SK-N-SH treated with all-trans-retinoic acid at 6 μM for 48 hours (cell line): ENCODE results near the gene CGA.

ENCODE experiments used
- ATAC-seq: fragments of 200-7000 bp; cut with Tn5 transposase; 3 replicates; pipeline ENCODE4 v1.9.1; 2020; ENCODE audit warnings: mild to moderate bottlenecking, moderate library complexity
- ARNTL ChIP-seq: fragments of 450-650 bp; formaldehyde crosslinking; IDR thresholded peaks from 2 replicates; pipeline ENCODE4 v1.5.0; 2020; ENCODE audit warnings: low read depth, mild to moderate bottlenecking, moderate library complexity, borderline replicate concordance
- BACH2 ChIP-seq: fragments of 250-450 bp; sonication (Bioruptor Pico); IDR thresholded peaks from 2 replicates; pipeline ENCODE4 v1.9.0; 2021; ENCODE audit warnings: mild to moderate bottlenecking, borderline replicate concordance
- CREB5 ChIP-seq: fragments of 250-450 bp; sonication (Bioruptor Pico); IDR thresholded peaks from 2 replicates; pipeline ENCODE4 v1.5.1; 2020; ENCODE audit warnings: low read depth, mild to moderate bottlenecking, moderate library complexity
- CSDC2 ChIP-seq: fragments of 250-450 bp; sonication (Bioruptor Pico); IDR thresholded peaks from 2 replicates; pipeline ENCODE4 v1.5.0; 2020; ENCODE audit warnings: mild to moderate bottlenecking, moderate library complexity
- CSRNP3 ChIP-seq: fragments of 250-450 bp; sonication (Bioruptor Pico); IDR thresholded peaks from 2 replicates; pipeline ENCODE4 v1.5.1; 2021; ENCODE audit warnings: mild to moderate bottlenecking, moderate library complexity
- ESRRG ChIP-seq: fragments of 250-450 bp; sonication (Bioruptor Pico); IDR thresholded peaks from 2 replicates; pipeline ENCODE4 v1.6.1; 2021; ENCODE audit warnings: mild to moderate bottlenecking
- GLIS3 ChIP-seq: fragments of 250-450 bp; sonication (Bioruptor Pico); IDR thresholded peaks from 2 replicates; pipeline ENCODE4 v1.5.0; 2020; ENCODE audit warnings: mild to moderate bottlenecking, moderate library complexity
- ISL1 ChIP-seq: fragments of 250-450 bp; sonication (Bioruptor Pico); IDR thresholded peaks from 2 replicates; pipeline ENCODE4 v2.1.2; 2022; ENCODE audit warnings: mild to moderate bottlenecking, moderate library complexity
- OSR1 ChIP-seq: fragments of 250-450 bp; sonication (Bioruptor Pico); IDR thresholded peaks from 2 replicates; pipeline ENCODE4 v1.8.0; 2022; ENCODE audit warnings: moderate library complexity, mild to moderate bottlenecking, inconsistent platforms
- PATZ1 ChIP-seq: fragments of 250-450 bp; sonication (Bioruptor Pico); IDR thresholded peaks from 2 replicates; pipeline ENCODE4 v1.8.0; 2020; ENCODE audit warnings: mild to moderate bottlenecking, moderate library complexity, borderline replicate concordance
- POU6F1 ChIP-seq: fragments of 250-450 bp; sonication (Bioruptor Pico); IDR thresholded peaks from 2 replicates; pipeline ENCODE4 v1.8.0; 2021; ENCODE audit warnings: low read depth, mild to moderate bottlenecking, moderate library complexity, borderline replicate concordance
- PPARA ChIP-seq: fragments of 250-450 bp; sonication (Bioruptor Pico); IDR thresholded peaks from 2 replicates; pipeline ENCODE4 v1.5.0; 2020; ENCODE audit warnings: mild to moderate bottlenecking, borderline replicate concordance
- RARB ChIP-seq: fragments of 250-450 bp; sonication (Bioruptor Pico); IDR thresholded peaks from 2 replicates; pipeline ENCODE4 v1.8.0; 2021; ENCODE audit warnings: mild to moderate bottlenecking, moderate library complexity
- SNAI2 ChIP-seq: fragments of 250-450 bp; sonication (Bioruptor Pico); IDR thresholded peaks from 2 replicates; pipeline ENCODE4 v1.5.0; 2020; ENCODE audit warnings: mild to moderate bottlenecking, moderate library complexity
- TCF4 ChIP-seq: fragments of 250-450 bp; sonication (Bioruptor Pico); IDR thresholded peaks from 2 replicates; pipeline ENCODE4 v1.8.0; 2021; ENCODE audit warnings: mild to moderate bottlenecking, moderate library complexity, borderline replicate concordance
- TOX ChIP-seq: fragments of 250-450 bp; sonication (Bioruptor Pico); IDR thresholded peaks from 2 replicates; pipeline ENCODE4 v1.8.0; 2021; ENCODE audit warnings: mild to moderate bottlenecking, moderate library complexity, borderline replicate concordance
- TSHZ2 ChIP-seq: fragments of 250-450 bp; sonication (Bioruptor Pico); IDR thresholded peaks from 2 replicates; pipeline ENCODE4 v1.5.0; 2020; ENCODE audit warnings: mild to moderate bottlenecking, moderate library complexity
- ZC3H10 ChIP-seq: fragments of 250-450 bp; sonication (Bioruptor Pico); IDR thresholded peaks from 2 replicates; pipeline ENCODE4 v1.5.1; 2021; ENCODE audit warnings: mild to moderate bottlenecking, moderate library complexity
- ZFP3 ChIP-seq: fragments of 250-450 bp; sonication (Bioruptor Pico); IDR thresholded peaks from 2 replicates; pipeline ENCODE4 v1.5.0; 2020; ENCODE audit warnings: mild to moderate bottlenecking, moderate library complexity
- ZFP30 ChIP-seq: fragments of 450-650 bp; formaldehyde crosslinking; IDR thresholded peaks from 2 replicates; pipeline ENCODE4 v1.5.0; 2022; ENCODE audit warnings: mild to moderate bottlenecking, moderate library complexity
- ZNF565 ChIP-seq: fragments of 450-650 bp; formaldehyde crosslinking; conservative IDR thresholded peaks from 2 replicates; pipeline ENCODE4 v1.5.0; 2020; ENCODE audit warnings: low read depth, mild to moderate bottlenecking, moderate library complexity
- ZNF70 ChIP-seq: fragments of 450-650 bp; formaldehyde crosslinking; IDR thresholded peaks from 2 replicates; pipeline ENCODE4 v1.5.0; 2020; ENCODE audit warnings: mild to moderate bottlenecking, moderate library complexity
- ZNF8 ChIP-seq: fragments of 450-650 bp; formaldehyde crosslinking; IDR thresholded peaks from 2 replicates; pipeline ENCODE4 v1.5.0; 2020; ENCODE audit warnings: mild to moderate bottlenecking, moderate library complexity

CGA gene

GRCh38 chr6:87118054-87118453 is 23.1 kb upstream of the CGA start:
- TF ChIP-seq ESRRG (no peak), BACH2 (no peak)
- TF ChIP-seq, all 23 proteins: peak for 0
- no peak for ATAC-seq

GRCh38 chr6:87116922-87117321 is 22.0 kb upstream of the CGA start:
- TF ChIP-seq ZFP3 (CRISPR knock-in tag) (no peak), ISL1 (CRISPR knock-in tag) (no peak), ZNF565 (CRISPR knock-in tag) (no peak), CSDC2 (CRISPR knock-in tag) (no peak), ARNTL (CRISPR knock-in tag) (no peak), CREB5 (CRISPR knock-in tag) (no peak), TCF4 (CRISPR knock-in tag) (no peak), ZNF70 (no peak), RARB (CRISPR knock-in tag) (no peak), BACH2 (no peak), SNAI2 (CRISPR knock-in tag) (no peak), OSR1 (no peak), PATZ1 (CRISPR knock-in tag) (no peak), ESRRG (no peak), TOX (CRISPR knock-in tag) (no peak)
- ATAC-seq, result no peak

- TF ChIP-seq PATZ1 (CRISPR knock-in tag), result no peak
- TF ChIP-seq TCF4 (CRISPR knock-in tag), result 0 out of 2 replicates have a peak, but pooled peaks have one; percentile 31
- TF ChIP-seq ZNF70, result peak; percentile 56; the same call in 1 of the 2 replicates
- no peak for ATAC-seq
Observed at GRCh38 chr6:87115402-87116135, 20.7 kb upstream of the CGA start.

- TF ChIP-seq CREB5 (CRISPR knock-in tag) (no peak), TSHZ2 (CRISPR knock-in tag) (no peak), OSR1 (no peak), RARB (CRISPR knock-in tag) (no peak), CSRNP3 (CRISPR knock-in tag) (no peak), CSDC2 (CRISPR knock-in tag) (no peak), ZFP30 (CRISPR knock-in tag) (no peak), ZNF70 (no peak), ZC3H10 (CRISPR knock-in tag) (no peak), GLIS3 (no peak), SNAI2 (CRISPR knock-in tag) (no peak), ESRRG (no peak), ZFP3 (CRISPR knock-in tag) (no peak), POU6F1 (CRISPR knock-in tag) (no peak), ZNF565 (CRISPR knock-in tag) (no peak), ARNTL (CRISPR knock-in tag) (no peak), PPARA (no peak), ZNF8 (CRISPR knock-in tag) (no peak), ISL1 (CRISPR knock-in tag) (no peak)
- ATAC-seq, result no peak
Observed at GRCh38 chr6:87110636-87111035, 15.7 kb upstream of the CGA start.
